Astrocyte of the hippocampus (primary cell): Measurements from ENCODE around the gene GSK3A.

ENCODE experiments used
- DNase-seq: peaks from one replicate; pipeline ENCODE4 v3.0.0; 2011; ENCODE audit warnings: low read depth, low spot score

The GSK3A gene

DNA sequence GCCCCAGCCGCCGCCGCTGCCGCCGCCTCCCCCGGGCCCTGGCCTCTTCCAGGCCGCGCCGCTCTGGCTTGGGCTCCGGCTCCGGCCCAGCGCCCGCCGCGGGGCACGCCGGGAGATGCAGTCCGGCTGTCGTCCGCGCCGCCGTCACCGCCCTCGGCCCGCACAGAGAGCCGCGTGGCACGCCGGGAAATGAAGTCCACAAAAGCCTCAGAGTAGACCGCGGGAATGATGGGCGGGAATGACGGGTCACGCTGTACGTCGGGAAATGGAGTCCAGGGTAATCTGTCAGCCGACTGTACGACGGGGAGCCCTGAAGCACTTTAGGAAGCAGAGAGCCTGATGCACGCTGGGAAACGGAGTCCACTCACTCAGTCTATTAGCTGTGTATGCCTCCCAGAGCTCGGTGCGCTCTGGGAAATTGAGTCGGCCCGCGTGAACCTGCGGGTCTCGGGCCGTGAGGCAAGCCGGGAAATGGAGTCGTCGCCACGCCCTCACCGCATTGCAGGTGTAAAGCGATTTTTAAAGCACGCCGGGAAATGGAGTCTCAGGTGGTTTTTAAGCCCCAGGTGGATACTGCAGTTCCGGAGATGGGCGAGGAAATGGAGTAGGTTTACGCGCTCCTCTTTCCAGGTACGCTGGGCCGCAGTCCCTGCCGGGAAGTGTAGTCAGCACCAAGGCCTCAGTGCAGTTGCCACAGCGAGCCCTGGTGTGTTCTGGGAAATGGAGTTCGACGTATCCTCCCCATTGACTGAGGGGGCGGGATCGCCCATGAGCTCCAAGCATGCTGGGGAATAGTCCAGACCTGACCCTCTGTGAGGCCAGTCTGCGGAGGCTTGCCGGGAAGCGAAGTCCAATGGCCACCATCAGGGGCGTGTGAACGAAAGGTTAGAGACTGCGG lies at the start of gene GSK3A:
TSS of gene GSK3A (minus strand) at position 91 of the 898 bp plus-strand sequence. CDS start 137 bp downstream, outside the sequence.
- DNase-seq: peak; percentile 100

DNA sequence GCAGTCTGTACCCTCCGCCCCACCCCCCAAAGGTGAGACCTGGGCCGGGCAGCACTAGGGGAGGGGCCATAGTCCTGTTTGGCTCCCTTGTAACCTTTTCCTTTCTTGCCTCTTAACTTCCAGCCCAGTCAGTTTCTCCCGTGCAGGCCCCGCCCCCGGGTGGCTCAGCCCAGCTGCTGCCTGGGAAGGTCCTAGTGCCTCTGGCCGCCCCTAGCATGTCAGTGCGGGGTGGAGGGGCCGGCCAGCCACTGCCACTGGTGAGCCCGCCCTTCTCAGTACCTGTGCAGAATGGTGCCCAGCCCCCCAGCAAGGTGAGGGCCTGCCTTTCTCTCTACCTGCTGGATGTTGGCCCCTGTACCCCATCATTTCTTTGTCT lies 49.0 kb upstream of the GSK3A start:
- no peak for DNase-seq

DNA sequence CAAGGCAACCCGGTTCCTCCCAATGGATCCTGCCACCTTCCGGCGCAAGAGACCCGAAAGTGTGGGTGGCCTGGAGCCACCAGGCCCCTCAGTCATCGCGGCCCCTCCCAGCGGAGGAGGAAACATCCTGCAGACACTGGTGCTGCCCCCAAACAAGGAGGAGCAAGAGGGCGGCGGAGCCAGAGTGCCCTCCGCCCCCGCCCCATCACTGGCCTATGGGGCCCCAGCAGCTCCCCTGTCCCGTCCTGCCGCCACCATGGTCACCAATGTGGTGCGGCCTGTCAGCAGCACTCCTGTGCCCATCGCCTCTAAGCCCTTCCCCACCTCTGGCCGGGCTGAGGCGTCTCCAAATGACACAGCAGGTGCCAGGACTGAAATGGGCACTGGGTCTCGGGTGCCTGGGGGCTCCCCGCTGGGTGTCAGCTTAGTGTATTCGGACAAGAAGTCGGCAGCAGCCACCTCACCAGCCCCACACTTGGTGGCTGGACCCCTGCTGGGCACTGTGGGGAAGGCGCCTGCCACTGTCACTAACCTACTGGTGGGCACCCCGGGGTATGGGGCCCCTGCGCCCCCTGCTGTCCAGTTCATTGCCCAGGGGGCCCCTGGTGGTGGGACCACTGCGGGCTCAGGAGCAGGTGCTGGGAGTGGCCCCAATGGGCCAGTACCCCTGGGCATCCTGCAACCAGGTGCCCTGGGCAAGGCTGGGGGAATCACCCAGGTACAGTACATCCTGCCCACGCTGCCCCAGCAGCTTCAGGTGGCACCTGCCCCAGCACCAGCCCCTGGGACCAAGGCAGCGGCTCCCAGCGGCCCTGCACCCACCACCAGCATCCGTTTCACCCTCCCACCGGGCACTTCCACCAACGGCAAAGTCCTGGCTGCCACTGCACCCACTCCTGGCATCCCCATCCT lies 48.4 kb upstream of the GSK3A start:
- no peak for DNase-seq

DNA sequence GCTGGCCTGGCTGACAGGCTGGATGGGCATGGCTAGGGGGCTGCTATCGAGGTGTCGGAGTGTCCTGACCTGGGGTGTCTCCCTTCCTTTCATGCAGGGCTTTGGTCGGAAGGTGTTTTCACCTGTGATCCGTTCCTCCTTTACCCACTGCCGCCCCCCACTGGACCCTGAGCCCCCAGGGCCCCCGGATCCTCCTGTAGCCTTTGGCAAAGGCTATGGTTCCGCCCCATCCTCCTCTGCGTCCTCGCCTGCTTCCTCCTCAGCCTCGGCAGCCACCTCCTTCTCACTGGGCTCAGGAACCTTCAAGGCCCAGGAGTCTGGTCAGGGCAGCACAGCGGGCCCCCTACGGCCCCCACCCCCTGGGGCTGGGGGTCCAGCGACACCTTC lies 47.7 kb upstream of the GSK3A start:
- DNase-seq: no peak

DNA sequence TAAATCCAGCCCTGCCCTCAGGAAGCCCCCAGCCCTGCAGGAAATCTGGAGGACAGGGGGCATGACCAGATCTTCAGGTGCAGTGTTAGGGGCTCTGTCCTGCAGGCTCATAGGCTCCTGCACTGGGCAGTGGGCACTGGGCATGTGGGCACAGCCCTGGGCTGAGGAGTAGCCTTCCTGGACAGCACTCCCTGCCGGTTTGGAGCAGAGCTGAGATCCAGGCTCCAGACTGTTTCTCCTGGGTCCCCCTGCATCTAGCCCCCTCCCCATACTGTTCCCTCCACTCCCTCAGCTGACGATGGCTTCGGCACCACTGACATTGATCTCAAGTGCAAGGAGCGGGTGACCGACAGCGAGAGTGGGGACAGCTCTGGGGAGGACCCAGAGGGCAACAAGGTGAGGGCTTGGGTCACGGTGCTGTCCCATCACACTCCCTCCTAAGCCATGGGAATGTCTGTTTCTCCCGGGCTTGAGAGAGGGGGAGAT lies 47.2 kb upstream of the GSK3A start:
- no peak for DNase-seq

DNA sequence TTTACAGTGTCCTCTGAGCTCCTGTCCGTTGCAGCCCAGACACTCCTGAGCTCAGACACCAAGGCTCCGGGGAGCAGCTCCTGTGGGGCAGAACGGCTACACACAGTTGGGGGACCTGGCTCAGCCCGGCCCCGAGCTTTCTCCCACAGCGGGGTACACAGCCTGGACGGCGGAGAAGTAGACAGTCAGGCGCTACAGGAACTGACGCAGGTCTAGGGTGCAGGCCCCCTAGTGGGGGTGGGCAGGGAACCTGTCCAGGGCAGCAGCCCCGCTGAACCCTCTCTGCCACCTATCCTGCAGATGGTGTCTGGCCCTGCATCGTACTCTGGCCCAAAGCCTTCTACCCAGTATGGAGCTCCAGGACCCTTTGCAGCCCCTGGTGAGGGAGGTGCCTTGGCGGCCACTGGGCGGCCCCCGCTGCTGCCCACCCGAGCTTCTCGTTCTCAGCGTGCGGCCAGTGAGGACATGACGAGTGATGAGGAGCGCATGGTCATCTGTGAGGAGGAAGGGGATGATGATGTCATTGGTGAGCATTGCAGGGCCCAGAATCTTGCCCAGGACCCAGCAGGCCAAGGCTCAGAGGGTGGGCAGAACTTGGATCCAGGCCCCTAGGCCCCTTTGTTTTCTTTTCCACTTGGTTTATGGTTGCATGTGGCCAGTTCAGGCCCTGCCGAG lies 46.6 kb upstream of the GSK3A start:
- DNase-seq: no peak

DNA sequence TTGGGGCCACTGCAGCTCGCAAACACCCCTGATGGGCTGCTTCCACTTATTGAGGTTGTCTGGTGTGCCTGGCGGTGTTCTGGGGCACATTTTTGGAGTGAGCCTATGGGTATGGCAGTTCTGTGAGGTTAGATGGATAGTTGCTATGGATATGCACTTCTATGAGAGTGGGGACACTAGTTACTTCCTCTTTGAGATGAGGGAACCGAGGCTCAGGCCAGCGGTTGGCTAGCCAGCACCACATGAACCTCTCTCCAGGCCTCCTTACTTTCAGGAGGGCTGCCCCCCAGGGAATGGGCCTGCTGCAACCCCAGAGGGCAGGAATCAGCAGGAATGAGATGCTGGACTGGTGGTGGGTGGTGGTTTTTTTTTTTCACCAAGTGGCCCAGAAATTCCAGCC lies 46.0 kb upstream of the GSK3A start:
- DNase-seq: no peak

DNA sequence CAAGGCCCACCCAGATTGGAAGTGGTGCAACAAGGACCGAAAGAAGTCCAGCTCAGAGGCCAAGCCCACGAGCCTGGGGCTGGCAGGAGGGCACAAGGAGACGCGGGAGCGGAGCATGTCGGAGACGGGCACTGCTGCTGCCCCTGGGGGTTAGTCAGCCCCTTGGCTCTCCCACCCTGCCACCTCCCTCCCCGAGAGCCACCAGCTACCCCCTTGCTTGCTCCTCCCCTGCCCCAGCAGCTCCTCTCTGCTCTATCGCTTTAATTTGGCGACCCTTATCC lies 45.4 kb upstream of the GSK3A start:
- DNase-seq: no peak

DNA sequence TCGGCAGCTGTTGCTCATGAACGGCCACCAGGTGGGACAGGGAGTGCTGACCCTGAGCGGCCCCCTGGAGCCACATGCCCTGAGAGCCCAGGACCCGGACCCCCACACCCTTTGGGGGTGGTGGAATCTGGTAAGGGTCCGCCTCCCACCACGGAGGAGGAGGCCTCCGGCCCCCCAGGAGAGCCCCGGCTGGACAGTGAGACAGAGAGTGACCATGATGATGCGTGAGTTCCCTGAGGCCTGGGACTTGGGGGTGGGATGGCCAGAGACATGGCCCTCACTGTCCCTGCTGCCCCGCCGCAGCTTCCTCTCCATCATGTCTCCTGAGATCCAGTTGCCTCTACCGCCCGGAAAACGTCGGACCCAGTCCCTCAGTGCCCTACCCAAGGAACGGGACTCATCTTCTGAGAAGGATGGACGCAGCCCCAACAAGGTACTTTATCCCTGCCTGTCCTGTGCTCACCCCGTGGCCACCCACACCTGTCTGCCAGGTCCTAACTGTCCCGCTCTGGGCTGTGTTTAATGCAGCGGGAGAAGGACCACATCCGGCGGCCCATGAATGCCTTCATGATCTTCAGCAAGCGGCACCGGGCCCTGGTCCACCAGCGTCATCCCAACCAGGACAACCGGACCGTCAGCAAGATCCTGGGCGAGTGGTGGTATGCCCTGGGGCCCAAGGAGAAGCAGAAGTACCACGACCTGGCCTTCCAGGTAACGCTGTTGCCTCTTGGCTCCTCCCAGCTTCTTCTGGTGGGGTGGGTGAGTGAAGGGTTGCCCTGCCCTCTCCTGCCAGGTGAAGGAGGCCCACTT lies 44.8 kb upstream of the GSK3A start:
- no peak for DNase-seq

DNA sequence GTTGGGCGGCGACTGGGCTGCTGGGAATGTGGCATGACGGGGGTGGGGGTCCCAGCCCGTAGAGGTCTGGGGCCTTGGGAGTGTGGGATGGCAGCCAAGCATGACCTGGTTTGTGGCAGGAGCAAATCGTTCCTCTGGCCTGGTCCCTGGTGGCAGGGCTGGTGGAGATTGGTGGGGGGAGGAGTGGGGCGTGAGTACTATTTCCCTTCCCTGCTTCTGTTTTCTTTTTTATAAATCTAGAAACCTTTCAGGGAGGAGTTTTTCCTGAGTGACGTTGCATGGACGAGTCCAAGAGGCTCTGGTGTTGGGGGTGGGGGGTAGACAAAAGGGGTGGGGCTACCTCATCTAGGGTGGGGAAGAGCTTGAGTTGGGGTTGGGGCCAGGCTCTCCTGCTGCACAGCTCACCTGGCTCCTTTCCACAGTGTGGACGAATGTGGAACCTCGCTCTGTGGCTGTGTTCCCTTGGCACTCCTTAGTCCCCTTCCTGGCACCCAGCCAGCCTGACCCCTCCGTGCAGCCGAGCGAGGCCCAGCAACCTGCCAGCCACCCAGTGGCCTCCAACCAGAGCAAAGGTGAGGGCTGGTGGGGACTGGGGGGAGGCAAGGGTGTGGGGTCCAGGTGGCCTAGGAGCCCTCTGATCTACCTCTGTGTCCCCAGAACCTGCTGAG lies 44.1 kb upstream of the GSK3A start:
- DNase-seq: peak; percentile 68

DNA sequence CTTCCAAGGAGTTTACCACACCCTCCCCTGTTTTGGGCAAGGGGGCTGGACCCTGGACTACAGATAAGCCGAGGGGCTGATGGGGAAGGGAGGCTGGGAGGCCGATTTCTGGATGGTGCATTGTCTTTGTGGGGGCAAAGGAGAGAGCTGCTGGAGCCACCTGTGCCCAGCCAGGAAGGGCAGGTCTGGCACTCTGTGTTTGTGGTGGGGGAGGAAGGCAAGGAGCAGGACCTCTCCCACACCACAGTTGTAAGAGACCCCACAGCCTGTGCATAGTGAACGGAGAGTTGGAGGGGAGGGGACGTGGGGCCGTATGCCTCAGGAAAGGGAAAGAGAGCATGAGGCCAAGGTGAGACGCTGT lies 43.6 kb upstream of the GSK3A start:
- DNase-seq: no peak

DNA sequence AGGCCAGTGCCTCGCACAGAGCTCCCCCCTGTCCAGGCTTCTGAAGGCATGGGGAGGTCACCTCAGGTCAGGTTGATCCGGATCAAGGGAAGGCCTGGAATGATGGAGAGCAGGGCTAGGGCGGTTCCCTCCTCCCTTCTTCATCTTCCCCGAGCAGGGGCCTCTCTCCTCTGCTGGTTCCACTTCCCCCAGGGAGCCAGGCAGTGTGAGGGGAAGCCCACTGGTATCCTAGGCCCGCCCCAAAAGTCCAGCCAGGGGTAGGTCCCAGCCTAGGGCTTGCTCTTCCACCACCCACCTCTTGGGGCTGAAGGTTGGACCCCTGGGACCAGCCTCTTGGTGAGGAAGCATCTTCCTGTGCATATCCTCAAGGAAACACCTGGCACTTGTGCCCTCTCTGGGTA lies 43.1 kb upstream of the GSK3A start:
- no peak for DNase-seq

DNA sequence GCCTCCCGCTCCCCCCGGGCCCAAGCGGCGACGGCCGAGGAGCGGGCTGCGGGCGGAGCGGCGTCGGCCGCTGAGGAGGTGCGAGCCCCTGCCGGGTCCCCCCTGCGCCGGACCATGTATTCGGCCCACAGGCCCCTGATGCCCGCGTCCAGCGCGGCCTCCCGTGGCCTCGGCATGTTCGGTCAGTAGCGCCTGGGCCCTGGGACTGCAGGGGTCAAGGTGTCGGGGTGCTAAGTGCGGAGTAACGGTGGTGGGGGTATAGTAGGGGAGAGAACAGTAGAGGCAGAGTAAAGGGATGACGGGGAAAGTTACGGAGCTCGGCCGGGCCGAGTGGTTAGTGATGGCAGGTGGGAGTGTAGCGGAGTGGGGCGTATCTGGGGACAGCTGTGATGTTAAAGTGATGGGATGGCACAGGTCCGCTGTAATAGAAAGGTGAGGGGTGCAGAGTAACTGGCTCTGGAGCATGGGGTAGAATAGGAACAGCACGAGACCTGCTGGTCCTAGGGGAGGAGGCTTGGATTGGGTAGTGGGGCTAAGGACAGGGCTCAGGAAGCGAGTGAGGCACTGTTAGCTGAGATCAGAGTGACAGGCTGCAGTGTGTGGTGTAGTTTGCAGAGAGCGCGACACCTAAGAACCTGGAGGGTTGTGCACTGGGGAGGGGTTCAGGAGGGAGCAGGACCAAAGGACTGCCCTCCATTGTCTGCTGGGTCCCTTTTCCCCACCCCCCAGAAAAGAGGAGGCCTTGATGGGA lies 42.4 kb upstream of the GSK3A start:
- DNase-seq: peak; percentile 44

DNA sequence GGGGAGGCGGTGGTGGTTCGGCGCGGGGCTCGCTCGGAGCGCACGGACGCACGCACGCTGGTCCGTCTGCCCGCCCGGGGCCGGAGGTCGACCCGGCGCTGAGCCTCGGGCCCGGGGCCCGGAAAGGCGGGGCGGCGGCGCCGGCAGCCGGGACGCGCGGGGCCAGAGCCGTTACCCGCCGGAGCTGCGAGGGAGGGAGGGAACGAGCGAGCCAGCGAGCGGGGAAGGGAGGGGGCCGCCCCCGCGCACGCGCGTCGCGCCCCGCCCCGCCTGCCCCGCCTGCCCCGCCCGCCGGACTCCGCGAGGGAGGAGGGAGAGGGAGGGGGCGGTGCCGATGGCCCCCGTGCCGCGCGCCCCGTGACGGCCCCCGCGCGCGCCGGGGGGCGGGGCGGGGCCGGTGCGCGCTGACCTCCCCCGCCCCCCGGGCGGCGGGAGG lies 41.7 kb upstream of the GSK3A start:
- DNase-seq: peak; percentile 94

DNA sequence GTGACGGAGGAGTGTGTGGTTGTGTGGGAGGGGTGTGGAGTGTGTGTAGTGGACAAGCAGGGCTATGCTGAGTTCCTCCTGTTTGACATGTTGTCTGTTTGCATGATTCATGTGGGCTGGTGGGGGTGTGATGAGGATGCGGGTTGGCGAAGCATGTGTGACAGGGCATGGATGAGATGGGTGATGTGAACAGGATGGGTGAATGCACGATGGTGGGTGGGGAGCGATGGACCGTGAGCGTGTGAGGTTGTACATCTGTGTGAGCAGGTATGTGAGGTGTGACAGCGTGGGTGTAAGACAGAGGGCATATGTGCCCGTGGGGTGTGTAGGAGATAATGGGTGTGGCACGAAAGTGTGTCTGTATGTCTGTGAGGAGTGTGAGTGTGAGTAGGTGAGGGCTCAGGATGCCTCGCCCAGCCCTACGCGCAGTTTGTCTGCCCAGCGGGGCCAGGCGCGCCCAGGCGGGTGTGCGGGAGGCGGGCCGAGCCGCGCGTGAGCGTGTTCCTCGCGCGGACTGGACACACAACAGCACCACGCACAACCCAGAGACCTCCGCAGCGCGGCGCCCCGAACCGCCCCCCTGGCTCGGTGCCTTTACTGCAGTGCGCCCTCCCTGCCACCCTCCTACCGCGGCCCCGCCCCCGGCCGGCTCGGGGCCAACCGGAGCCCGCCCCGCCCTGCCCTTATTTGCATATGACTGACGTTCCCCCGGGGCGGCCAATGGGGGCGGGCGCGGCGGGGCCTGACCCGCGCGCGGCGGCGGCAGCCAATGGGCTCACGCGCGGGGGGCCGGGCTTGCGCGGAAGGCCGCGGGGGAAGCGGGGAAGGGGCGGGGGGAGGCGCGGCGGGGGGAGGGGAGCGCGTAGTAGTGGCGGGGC lies 41.0 kb upstream of the GSK3A start:
- DNase-seq: peak; percentile 99

DNA sequence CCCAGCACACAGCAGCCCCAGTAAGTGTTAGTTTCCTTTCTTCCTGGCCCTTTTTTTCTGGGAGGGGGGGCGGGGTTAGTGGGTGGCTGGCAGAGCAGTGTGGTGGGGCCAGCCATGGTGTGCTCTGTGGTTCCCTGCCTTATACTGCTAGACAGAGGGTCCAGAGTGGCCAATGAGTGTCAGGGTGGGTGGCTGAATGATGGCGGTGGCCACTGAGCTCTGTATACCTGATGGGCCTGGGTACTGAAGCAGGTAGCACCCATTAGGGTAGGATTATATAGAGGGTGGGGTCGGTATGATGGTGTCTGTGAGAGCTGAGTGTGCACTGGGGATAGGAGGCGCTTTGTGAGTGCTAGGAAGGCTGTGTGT lies 40.4 kb upstream of the GSK3A start:
- no peak for DNase-seq

DNA sequence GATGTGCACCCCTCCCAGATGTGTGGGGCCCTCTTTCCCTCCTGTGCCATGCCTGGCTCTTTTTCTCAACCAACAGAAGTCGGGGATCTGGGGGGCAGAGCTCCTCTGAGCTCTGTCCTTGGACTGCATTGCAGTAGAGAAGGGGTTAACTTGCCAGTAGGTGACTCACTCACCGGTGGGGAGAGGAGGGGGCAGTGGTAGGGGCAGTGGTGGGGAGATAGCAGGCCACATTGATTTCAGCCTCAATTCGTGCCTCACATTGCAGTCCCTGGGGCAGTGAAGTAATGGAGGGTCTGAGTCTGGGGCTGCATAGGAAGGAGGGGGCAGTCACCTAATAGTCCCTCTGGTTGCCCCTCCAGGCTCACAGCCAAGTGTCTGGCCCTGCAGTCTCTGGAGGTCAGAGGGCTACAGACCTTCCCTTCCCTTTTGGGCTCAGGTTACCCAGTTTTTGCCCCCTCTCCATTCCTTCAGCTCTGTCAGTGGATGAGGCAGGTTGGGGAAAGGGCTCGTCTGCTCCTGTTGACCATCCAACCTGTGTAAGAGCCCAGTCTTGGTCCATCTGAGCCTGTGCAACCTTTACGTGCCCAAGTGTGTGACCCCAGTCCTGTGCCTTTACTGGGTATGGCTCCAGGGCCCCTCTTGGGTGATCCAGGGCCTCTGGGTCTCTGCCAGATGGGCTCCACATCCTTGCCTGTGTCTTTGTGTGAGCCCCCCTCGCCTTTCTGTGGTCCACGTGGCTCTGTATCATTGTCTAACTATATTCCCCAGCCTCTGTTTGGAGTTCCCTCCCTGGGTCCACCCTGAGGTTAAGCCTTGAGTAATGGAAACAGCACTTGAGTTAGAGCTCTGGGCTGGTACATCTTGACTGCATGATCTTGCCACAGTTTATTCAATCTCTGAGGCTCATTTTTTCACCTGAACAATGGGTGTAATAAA lies 39.7 kb upstream of the GSK3A start:
- peak; percentile 84 for DNase-seq
